Body of pancreas (tissue), 4 donors: Measurements from ENCODE around the gene DDX41.

ENCODE experiments used
- POLR2A ChIP-seq, 3 donors: fragments of 450-650 bp; IDR thresholded peaks; one replicate each; pipeline ENCODE4 v1.6.1; 2016; ENCODE audit warnings: antibody characterized with exemption in 3 of 3, mild to moderate bottlenecking in 2 of 3
- TF ChIP-seq, protein P1 (sequence below), 7 experiments: fragments of 450-650 bp in 4 of 7; fragments of 200-600 bp in 3 of 7; sonication (generic) in 3 of 7; IDR thresholded peaks; one replicate each; pipeline ENCODE4 v1.5.1; 2016 to 2019; ENCODE audit warnings: antibody characterized with exemption in 7 of 7

GRCh38 chr5:177503351-177504085 lies 13.2 kb downstream of the DDX41 start:
- TF ChIP-seq, protein P1, sequence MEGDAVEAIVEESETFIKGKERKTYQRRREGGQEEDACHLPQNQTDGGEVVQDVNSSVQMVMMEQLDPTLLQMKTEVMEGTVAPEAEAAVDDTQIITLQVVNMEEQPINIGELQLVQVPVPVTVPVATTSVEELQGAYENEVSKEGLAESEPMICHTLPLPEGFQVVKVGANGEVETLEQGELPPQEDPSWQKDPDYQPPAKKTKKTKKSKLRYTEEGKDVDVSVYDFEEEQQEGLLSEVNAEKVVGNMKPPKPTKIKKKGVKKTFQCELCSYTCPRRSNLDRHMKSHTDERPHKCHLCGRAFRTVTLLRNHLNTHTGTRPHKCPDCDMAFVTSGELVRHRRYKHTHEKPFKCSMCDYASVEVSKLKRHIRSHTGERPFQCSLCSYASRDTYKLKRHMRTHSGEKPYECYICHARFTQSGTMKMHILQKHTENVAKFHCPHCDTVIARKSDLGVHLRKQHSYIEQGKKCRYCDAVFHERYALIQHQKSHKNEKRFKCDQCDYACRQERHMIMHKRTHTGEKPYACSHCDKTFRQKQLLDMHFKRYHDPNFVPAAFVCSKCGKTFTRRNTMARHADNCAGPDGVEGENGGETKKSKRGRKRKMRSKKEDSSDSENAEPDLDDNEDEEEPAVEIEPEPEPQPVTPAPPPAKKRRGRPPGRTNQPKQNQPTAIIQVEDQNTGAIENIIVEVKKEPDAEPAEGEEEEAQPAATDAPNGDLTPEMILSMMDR (IDR thresholded peaks at IDR 0.05), result no peak
- TF ChIP-seq POLR2A (IDR thresholded peaks at IDR 0.05), result no peak
